IPS-15b (cell line): ENCODE data around the gene ARHGAP32.

ENCODE experiments used
- H3K27me3 ChIP-seq: one replicate; pipeline ENCODE4 v1.6.1; 2013; ENCODE audit warnings: low read length; ENCODE audit not compliant: control insufficient read depth, insufficient read depth
- H3K36me3 ChIP-seq: one replicate; pipeline ENCODE4 v1.6.1; 2013; ENCODE audit warnings: low read length; ENCODE audit not compliant: control insufficient read depth, insufficient read depth
- H3K4me1 ChIP-seq: one replicate; pipeline ENCODE4 v1.6.1; 2013; ENCODE audit warnings: mild to moderate bottlenecking, low read length; ENCODE audit not compliant: control insufficient read depth, insufficient read depth
- H3K4me3 ChIP-seq: one replicate; pipeline ENCODE4 v1.5.1; 2013; ENCODE audit warnings: low read depth, low read length
- H3K9ac ChIP-seq: one replicate; pipeline ENCODE4 v1.6.1; 2013; ENCODE audit warnings: low read depth, mild to moderate bottlenecking, low read length
- H3K9me3 ChIP-seq: one replicate; pipeline ENCODE4 v1.6.1; 2013; ENCODE audit warnings: mild to moderate bottlenecking, low read length; ENCODE audit not compliant: control insufficient read depth, insufficient read depth

ARHGAP32 gene

GRCh38 chr11:129048911-129049310 is 143.2 kb downstream of the ARHGAP32 start:
- Histone ChIP-seq H3K4me3 (no peak overlapping the region), H3K9ac (no peak overlapping the region), H3K4me1 (no peaks in the 10 kb centered on the region), H3K36me3 (no peaks in the 10 kb centered on the region), H3K27me3 (no peaks in the 10 kb centered on the region), H3K9me3 (no peaks in the 10 kb centered on the region)

- no peaks in the 10 kb centered on the region for H3K27me3 ChIP-seq
- H3K4me3 ChIP-seq = no peak overlapping the region
- H3K4me1 ChIP-seq = no peaks in the 10 kb centered on the region
- H3K9me3 ChIP-seq = no peaks in the 10 kb centered on the region
- no peaks in the 10 kb centered on the region for H3K36me3 ChIP-seq
- no peak overlapping the region for H3K9ac ChIP-seq
These were observed 147.0 kb downstream of the ARHGAP32 start for GRCh38 chr11:129045150-129045549.

- no peak overlapping the region for H3K9ac ChIP-seq
- no peak overlapping the region for H3K4me3 ChIP-seq
- H3K36me3 ChIP-seq = no peaks in the 10 kb centered on the region
- H3K4me1 ChIP-seq = no peaks in the 10 kb centered on the region
- no peaks in the 10 kb centered on the region for H3K27me3 ChIP-seq
- H3K9me3 ChIP-seq = no peaks in the 10 kb centered on the region
These were observed 149.6 kb downstream of the ARHGAP32 start for GRCh38 chr11:129042503-129042902.

GRCh38 chr11:129041611-129042018 is 150.5 kb downstream of the ARHGAP32 start:
- H3K4me3 ChIP-seq = no peak overlapping the region
- no peaks in the 10 kb centered on the region for H3K36me3 ChIP-seq
- no peaks in the 10 kb centered on the region for H3K4me1 ChIP-seq
- no peak overlapping the region for H3K9ac ChIP-seq
- no peaks in the 10 kb centered on the region for H3K9me3 ChIP-seq
- no peaks in the 10 kb centered on the region for H3K27me3 ChIP-seq

- no peak overlapping the region for H3K9ac ChIP-seq
- no peaks in the 10 kb centered on the region for H3K27me3 ChIP-seq
- H3K4me3 ChIP-seq = no peak overlapping the region
- H3K4me1 ChIP-seq = no peaks in the 10 kb centered on the region
- no peaks in the 10 kb centered on the region for H3K9me3 ChIP-seq
- H3K36me3 ChIP-seq = no peaks in the 10 kb centered on the region
These were observed 151.2 kb downstream of the ARHGAP32 start for GRCh38 chr11:129040934-129041333.

GRCh38 chr11:129035244-129035643 is 156.9 kb downstream of the ARHGAP32 start:
- H3K4me1 ChIP-seq = no peaks in the 10 kb centered on the region
- H3K36me3 ChIP-seq = no peaks in the 10 kb centered on the region
- no peak overlapping the region for H3K4me3 ChIP-seq
- no peak overlapping the region for H3K9ac ChIP-seq
- H3K27me3 ChIP-seq = no peaks in the 10 kb centered on the region
- H3K9me3 ChIP-seq = no peaks in the 10 kb centered on the region

- no peaks in the 10 kb centered on the region for H3K4me1 ChIP-seq
- no peaks in the 10 kb centered on the region for H3K27me3 ChIP-seq
- no peaks in the 10 kb centered on the region for H3K9me3 ChIP-seq
- no peak overlapping the region for H3K4me3 ChIP-seq
- H3K9ac ChIP-seq = no peak overlapping the region
- no peaks in the 10 kb centered on the region for H3K36me3 ChIP-seq
These were observed 158.1 kb downstream of the ARHGAP32 start for GRCh38 chr11:129034001-129034400.

GRCh38 chr11:129023968-129024676 is 168.0 kb downstream of the ARHGAP32 start:
- peaks cover 5% of the 10 kb centered on the region for H3K4me1 ChIP-seq
- no peaks in the 10 kb centered on the region for H3K36me3 ChIP-seq
- no peaks in the 10 kb centered on the region for H3K9me3 ChIP-seq
- H3K4me3 ChIP-seq = no peak overlapping the region
- no peaks in the 10 kb centered on the region for H3K27me3 ChIP-seq
- no peak overlapping the region for H3K9ac ChIP-seq

GRCh38 chr11:129021295-129021694 is 170.8 kb downstream of the ARHGAP32 start:
- Histone ChIP-seq H3K27me3 (no peaks in the 10 kb centered on the region), H3K4me3 (no peak overlapping the region)

GRCh38 chr11:129018991-129019390 is 173.1 kb downstream of the ARHGAP32 start:
- H3K36me3 ChIP-seq = no peaks in the 10 kb centered on the region
- no peaks in the 10 kb centered on the region for H3K27me3 ChIP-seq
- no peaks in the 10 kb centered on the region for H3K9me3 ChIP-seq
- no peak overlapping the region for H3K4me3 ChIP-seq
- H3K4me1 ChIP-seq = no peaks in the 10 kb centered on the region
- H3K9ac ChIP-seq = no peak overlapping the region

More at GRCh38 chr11:129021295-129021694, 170.8 kb downstream of the ARHGAP32 start:
- H3K9me3 ChIP-seq = no peaks in the 10 kb centered on the region
- H3K4me1 ChIP-seq = peaks cover 5% of the 10 kb centered on the region
- H3K36me3 ChIP-seq = no peaks in the 10 kb centered on the region
- no peak overlapping the region for H3K9ac ChIP-seq

- H3K9me3 ChIP-seq = no peaks in the 10 kb centered on the region
- no peaks in the 10 kb centered on the region for H3K36me3 ChIP-seq
- H3K27me3 ChIP-seq = no peaks in the 10 kb centered on the region
- H3K9ac ChIP-seq = no peak overlapping the region
- H3K4me3 ChIP-seq = no peak overlapping the region
- no peaks in the 10 kb centered on the region for H3K4me1 ChIP-seq
These were observed 174.0 kb downstream of the ARHGAP32 start for GRCh38 chr11:129018126-129018525.

- Histone ChIP-seq H3K9me3 (no peaks in the 10 kb centered on the region), H3K9ac (no peak overlapping the region)
These were observed 178.2 kb downstream of the ARHGAP32 start for GRCh38 chr11:129013737-129014475.

More at GRCh38 chr11:129013737-129014475, 178.2 kb downstream of the ARHGAP32 start:
- Histone ChIP-seq H3K4me3 (no peak overlapping the region), H3K27me3 (no peaks in the 10 kb centered on the region), H3K36me3 (no peaks in the 10 kb centered on the region), H3K4me1 (no peaks in the 10 kb centered on the region)
